Mucosa of stomach (tissue), 1 donor: ENCODE data around the gene STX8.

Experiments
- H3K27me3 ChIP-seq: one replicate; pipeline ENCODE4 v1.7.0; 2013; ENCODE audit warnings: mild to moderate bottlenecking, low read length; ENCODE audit not compliant: control insufficient read depth, insufficient read depth
- H3K36me3 ChIP-seq: one replicate; pipeline ENCODE4 v1.7.0; 2013; ENCODE audit warnings: low read length; ENCODE audit not compliant: control insufficient read depth, insufficient read depth
- H3K4me1 ChIP-seq: one replicate; pipeline ENCODE4 v1.7.0; 2013; ENCODE audit warnings: mild to moderate bottlenecking, low read length; ENCODE audit not compliant: control insufficient read depth, insufficient read depth
- H3K4me3 ChIP-seq: one replicate; pipeline ENCODE4 v1.7.0; 2013; ENCODE audit warnings: low read length
- H3K9ac ChIP-seq: one replicate; pipeline ENCODE4 v1.7.0; 2013; ENCODE audit warnings: mild to moderate bottlenecking, low read length, moderate library complexity
- H3K9me3 ChIP-seq: one replicate; pipeline ENCODE4 v1.7.0; 2013; ENCODE audit warnings: mild to moderate bottlenecking, low read length, moderate library complexity; ENCODE audit not compliant: control insufficient read depth
- donor health status: Pancreatic carcinoma.

Gene STX8

DNA sequence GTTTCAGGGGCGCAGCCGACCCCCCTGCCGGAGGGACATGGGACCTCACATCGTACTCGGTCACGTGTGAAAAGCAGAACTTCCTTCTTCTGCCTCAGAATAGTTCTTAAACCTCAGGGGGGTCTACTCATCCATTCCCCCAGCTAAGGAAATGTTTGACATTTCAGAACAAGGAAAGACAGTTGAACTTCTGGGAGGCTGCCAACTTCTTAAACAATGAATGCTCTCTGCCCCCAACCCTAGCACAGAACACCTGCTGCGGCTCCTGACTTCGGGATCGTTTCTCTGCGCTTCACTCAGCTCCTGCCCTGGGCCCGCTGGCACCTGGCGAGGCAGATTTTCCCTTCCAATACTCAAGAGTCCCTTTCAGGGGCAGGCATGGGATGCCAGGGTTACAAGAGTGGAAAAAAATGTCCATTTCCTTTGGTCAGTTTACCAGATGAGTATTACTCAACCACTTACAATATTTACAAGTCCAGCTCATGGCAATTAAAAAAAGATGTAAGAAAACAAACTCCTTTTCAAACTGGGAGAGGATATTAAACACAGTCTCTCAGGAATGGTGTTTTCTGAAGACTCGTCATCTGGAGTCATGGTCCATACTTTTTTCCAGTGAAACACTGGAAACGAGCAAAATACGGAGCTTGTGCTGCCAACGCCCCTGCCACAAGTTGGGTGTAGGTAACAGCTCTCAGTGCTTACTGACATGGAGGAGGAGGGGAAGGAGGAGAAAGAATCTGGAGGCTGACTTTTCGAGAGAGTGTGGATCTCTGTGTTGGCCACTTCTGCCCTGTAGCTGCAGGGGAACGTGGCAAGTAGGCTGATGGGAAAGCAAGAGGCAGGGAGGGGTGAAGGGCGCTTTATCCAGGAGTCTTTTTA lies 318.6 kb downstream of the STX8 start:
- peaks cover 17% of the 10 kb centered on the region for H3K4me1 ChIP-seq
- no peaks in the 10 kb centered on the region for H3K36me3 ChIP-seq
- H3K4me3 ChIP-seq: no peak overlapping the region
- H3K27me3 ChIP-seq: no peaks in the 10 kb centered on the region
- H3K9me3 ChIP-seq: no peaks in the 10 kb centered on the region
- H3K9ac ChIP-seq: no peak overlapping the region

DNA sequence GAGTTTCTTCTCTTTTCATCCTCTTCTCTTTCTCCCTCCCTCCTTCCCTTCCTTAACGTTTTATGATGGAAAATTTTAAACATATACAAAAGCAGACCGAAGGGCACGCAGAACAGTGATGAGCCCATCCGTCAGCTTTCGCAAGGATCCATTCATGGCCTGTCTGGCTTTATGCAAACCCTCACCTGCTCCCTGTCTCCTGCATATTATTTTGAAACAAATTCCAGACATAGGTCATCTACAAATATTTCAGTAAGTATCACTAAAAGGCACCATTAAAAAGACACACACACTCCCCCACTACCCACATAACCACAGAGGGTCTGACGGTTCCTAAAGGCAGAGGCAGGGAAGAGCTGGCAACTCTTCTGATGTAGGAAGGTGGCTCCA lies 319.3 kb downstream of the STX8 start:
- H3K27me3 ChIP-seq: no peaks in the 10 kb centered on the region
- no peak overlapping the region for H3K4me3 ChIP-seq
- H3K36me3 ChIP-seq: no peaks in the 10 kb centered on the region
- H3K4me1 ChIP-seq: peaks cover 17% of the 10 kb centered on the region
- no peak overlapping the region for H3K9ac ChIP-seq
- no peaks in the 10 kb centered on the region for H3K9me3 ChIP-seq

DNA sequence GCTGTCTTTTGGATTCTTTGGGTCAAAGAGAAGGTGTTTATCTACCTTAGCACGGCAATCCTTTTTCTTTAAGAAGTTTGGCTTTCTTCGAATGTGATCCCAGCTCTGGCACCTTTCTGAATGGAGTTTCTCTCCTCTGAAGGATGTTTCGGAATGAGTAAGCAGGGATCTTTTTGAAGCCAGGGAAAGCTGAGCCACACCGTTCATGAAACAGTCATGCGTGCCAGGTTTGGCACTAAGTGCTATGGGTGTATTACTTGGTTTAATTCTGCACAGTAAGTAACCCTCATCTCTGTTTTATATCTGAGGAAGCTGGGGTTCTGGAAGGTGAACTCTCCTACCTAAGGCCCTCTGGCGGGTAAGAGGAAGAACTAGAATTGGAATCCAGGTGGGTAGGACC lies 319.8 kb downstream of the STX8 start:
- H3K36me3 ChIP-seq: no peaks in the 10 kb centered on the region

DNA sequence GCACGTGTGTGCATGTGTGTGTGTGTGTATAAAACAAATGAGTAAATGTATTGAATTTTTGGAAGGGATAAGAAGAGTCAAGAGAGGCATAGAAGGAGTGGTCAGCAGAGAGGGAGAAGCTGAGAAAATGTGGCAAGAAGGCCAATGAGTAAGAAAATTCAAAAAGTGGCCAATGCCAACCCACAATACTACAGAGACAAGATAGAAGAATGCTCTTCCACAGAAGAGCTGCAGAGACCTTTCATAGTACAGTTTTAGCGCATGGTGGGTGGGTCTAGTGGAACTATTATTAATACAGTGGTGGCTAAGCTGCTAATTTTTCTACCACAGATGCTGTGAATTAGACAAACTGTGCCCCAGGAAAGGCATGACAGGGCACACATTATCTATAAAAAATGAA lies 320.8 kb downstream of the STX8 start:
- Histone ChIP-seq H3K27me3 (no peaks in the 10 kb centered on the region), H3K4me3 (no peak overlapping the region), H3K36me3 (no peaks in the 10 kb centered on the region), H3K9me3 (no peaks in the 10 kb centered on the region), H3K9ac (no peak overlapping the region), H3K4me1 (peaks cover 17% of the 10 kb centered on the region)

More for the DNA sequence above, 319.8 kb downstream of the STX8 start:
- Histone ChIP-seq H3K4me3 (no peak overlapping the region), H3K4me1 (peaks cover 17% of the 10 kb centered on the region), H3K9ac (no peak overlapping the region), H3K27me3 (no peaks in the 10 kb centered on the region), H3K9me3 (no peaks in the 10 kb centered on the region)

DNA sequence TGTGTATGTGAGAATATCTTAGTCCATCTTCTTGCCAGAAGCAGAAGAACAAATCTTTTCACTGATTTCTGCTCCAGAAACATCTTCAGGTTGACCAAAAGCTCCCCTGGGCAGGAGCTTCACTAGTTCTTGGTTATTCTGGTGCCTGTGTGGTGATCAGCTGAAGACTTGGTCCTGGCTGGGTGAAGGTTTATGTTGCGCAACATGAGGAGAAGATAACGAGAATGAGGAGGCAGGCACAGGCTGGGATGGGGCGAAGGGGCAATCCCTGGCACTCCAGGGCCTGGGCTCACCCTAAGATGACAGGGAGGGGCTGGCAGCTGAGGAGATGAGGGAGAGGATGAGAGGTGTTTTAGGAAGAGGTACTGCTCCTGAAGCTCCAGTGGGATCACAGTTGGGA lies 322.3 kb downstream of the STX8 start:
- peaks cover 13% of the 10 kb centered on the region for H3K4me1 ChIP-seq
- no peaks in the 10 kb centered on the region for H3K27me3 ChIP-seq
- H3K9ac ChIP-seq: no peak overlapping the region
- H3K4me3 ChIP-seq: no peak overlapping the region
- H3K36me3 ChIP-seq: no peaks in the 10 kb centered on the region
- H3K9me3 ChIP-seq: no peaks in the 10 kb centered on the region

DNA sequence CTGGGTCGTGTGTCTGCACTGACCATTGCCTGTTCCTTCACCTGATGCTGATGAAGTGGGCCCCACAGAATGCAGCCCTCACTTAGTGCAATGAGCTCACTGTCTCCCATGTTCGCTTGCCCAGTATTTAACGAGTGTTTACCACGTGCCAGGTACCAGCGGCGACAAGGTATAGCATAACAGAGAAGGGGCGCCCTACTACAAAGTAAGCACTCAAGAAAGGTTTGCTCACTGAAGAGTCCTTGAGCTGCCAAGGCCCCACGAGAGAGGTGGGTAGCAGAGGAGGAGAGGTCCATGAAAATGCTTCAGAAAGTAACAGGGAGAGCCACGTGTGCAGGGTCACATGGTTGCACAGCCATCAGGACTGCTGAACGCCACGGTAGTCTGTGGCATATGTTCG lies 324.3 kb downstream of the STX8 start:
- no peaks in the 10 kb centered on the region for H3K4me1 ChIP-seq
- no peak overlapping the region for H3K9ac ChIP-seq
- no peaks in the 10 kb centered on the region for H3K36me3 ChIP-seq
- no peaks in the 10 kb centered on the region for H3K27me3 ChIP-seq
- H3K4me3 ChIP-seq: no peak overlapping the region
- no peaks in the 10 kb centered on the region for H3K9me3 ChIP-seq

DNA sequence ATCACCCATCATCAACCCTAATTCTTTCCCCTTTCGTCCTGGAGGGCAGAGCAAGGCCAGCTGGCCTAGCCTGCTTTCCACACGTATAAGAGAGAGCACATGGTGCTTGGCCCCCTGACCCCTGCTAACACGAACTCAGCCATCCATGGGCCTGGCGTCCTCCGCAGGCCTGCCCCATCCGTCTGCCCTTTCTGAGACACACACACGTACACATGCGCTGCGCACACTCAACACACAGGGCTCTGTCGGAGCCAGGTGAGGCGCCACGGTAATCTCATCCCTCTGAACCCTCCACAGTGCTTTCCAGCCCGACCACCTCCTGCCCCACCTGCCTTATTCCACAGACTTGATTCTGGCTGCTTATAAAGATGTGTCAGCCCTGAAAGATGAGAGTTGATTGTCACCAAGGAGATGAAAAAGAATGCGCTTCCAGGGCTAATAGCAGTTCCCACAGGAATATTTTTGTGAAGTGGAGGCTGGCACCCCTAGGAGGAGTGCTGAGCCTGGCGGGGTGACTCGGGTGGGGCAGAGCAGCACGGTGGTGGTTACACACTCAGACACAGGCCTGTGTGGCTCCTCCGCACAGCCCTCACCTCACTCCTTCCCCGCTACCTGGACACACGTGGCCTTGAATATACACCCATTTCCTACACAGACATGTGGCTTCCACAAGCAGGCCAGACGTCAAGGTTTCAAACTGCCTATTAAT lies 326.2 kb downstream of the STX8 start:
- Histone ChIP-seq H3K9ac (no peak overlapping the region), H3K27me3 (no peaks in the 10 kb centered on the region), H3K4me1 (peaks cover 6% of the 10 kb centered on the region), H3K36me3 (no peaks in the 10 kb centered on the region), H3K9me3 (no peaks in the 10 kb centered on the region), H3K4me3 (no peak overlapping the region)

DNA sequence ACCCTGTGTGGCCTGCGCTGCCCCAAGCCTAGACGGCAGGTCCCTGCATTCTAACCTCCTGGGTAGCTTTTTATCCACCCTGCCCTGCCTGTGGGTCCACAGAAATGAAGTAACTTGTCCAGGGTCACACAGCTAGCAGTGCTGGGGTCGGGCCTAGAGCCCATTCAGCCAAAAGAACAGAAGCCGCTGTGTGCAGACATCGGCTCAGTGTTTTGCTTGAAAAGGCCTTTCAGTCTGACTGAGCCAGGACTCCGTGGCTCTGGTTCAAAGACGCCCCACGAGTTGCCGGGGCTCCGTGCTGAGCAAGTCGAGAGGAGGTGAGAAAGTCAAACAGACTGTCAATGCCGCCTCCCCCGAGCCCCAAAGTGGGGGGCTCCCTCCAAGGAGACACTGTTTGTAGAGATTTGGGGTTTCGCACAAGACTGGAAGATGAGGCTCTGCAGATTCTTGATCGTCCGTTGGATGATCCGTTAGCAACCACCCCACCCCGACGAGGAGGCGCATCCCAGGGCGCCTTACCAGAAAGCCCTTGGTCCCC lies 328.1 kb downstream of the STX8 start:
- Histone ChIP-seq H3K9ac (no peak overlapping the region), H3K4me3 (no peak overlapping the region), H3K27me3 (no peaks in the 10 kb centered on the region), H3K9me3 (no peaks in the 10 kb centered on the region), H3K4me1 (peaks cover 11% of the 10 kb centered on the region), H3K36me3 (no peaks in the 10 kb centered on the region)

DNA sequence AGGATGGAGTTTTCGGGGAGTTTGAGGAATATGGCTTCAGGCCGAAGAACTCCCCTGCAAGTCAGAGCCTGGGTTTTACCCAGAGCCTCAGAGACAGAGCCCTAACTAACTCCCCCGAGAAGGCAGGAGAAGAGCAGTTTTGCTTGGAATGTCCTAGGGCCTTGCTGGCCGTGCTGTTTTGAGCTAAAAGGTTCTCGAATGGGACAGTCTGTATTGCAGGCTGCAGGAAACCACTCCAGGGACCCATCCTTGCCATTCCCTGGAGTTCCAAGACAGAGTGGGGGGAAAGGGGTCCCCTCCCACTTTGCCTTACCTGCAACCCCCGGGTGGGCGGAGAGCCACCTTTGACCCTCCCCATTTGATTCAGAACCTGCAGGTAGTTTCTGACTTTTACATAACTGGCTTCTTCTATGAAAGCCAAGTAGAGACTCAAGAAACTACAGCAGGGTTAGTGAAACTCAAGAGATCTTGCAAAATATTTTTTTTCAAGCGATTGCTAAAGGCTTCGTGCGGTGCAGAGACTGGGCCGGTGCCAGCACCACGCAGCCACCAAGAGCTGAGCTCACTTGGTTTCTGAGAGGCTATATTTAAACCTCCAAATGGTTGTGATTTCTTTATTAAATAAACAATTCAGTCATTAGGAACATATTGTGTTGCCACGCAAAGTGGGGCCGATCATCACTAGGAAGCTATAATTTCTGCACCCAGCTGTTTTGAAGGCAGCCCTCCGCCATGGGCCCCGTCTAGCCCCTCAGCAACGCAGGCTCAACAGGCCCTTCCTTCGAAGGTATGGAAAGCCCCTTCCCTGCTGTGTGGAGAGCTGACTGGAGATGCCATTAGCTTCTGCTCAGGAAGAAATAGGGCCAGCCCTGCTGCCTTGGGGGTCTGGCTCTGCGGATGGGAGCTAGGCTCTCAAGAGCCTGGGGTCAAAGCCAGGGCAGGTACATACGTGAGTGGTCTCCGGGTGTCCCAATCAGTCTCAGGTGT lies 331.3 kb downstream of the STX8 start:
- no peaks in the 10 kb centered on the region for H3K36me3 ChIP-seq
- peaks cover 32% of the 10 kb centered on the region for H3K4me1 ChIP-seq
- peak overlapping the region; percentile 3 for H3K9ac ChIP-seq
- H3K9me3 ChIP-seq: no peaks in the 10 kb centered on the region
- no peak overlapping the region for H3K4me3 ChIP-seq
- no peaks in the 10 kb centered on the region for H3K27me3 ChIP-seq

DNA sequence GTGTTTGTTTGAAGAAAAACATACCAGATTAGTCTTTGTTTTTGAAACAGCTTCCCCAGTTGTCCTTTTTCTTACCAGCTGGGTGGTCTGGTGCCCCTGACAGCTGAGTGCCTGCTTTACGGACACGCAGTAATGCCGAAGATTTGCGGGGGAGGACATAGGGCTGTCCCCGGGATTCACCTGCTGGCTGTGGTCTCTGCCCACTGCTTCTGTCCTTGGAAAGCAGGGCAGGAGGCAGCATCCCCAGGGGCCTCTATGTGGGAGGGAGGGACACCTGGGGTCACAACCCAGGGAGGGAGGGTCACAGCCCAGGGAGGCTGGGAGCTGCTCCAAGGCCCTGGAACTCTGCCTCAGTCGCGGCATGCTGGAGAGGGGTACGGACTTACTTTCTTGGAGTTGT lies 332.6 kb downstream of the STX8 start:
- Histone ChIP-seq H3K36me3 (no peaks in the 10 kb centered on the region), H3K27me3 (no peaks in the 10 kb centered on the region), H3K9ac (no peak overlapping the region), H3K9me3 (no peaks in the 10 kb centered on the region), H3K4me3 (no peak overlapping the region), H3K4me1 (peaks cover 39% of the 10 kb centered on the region)

DNA sequence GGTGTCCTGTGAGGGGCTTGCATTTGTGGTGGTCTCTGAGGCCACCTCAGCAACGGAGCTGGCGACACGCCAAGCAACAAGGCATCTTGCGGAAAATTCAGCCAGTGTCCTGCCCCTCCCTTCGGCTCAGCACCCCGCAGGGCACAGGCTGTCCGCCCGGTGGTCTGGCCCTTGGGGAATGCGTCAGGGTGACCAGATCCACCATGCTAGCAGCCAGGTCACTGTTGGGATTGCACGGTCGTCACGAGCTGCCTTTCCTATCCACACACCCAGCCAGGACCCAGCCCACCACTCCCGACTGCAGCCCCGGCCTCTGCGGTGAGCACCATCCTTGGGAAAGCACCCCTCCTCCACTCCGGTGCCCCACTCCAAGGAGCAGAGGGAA lies 333.1 kb downstream of the STX8 start:
- no peak overlapping the region for H3K4me3 ChIP-seq
- peaks cover 39% of the 10 kb centered on the region for H3K4me1 ChIP-seq
- H3K9me3 ChIP-seq: no peaks in the 10 kb centered on the region
- H3K9ac ChIP-seq: no peak overlapping the region
- no peaks in the 10 kb centered on the region for H3K27me3 ChIP-seq
- no peaks in the 10 kb centered on the region for H3K36me3 ChIP-seq
